ENCODE results near the gene SLC44A3.

The SLC44A3 gene

GRCh38 chr1:94803517-94804441, 16.4 kb upstream of the SLC44A3 start:
- H3K4me1 ChIP-seq (ENCODE audit: control insufficient read depth, low read depth, low read length), result peaks cover 15% of the 10 kb centered on the region
- H3K9ac ChIP-seq (ENCODE audit: low read length), result no peak overlapping the region
- no peaks in the 10 kb centered on the region for H3K27me3 ChIP-seq (ENCODE audit: control insufficient read depth, insufficient read depth, low read length)
- H3K36me3 ChIP-seq (ENCODE audit: control insufficient read depth, low read depth, low read length), result no peaks in the 10 kb centered on the region
- H3K4me3 ChIP-seq (ENCODE audit: low read length), result no peak overlapping the region
- H3K27ac ChIP-seq (ENCODE audit: low read length), result no peak overlapping the region
- H3K9me3 ChIP-seq (ENCODE audit: control insufficient read depth, low read depth, low read length), result no peaks in the 10 kb centered on the region

GRCh38 chr1:94804442-94804837, 15.7 kb upstream of the SLC44A3 start:
- H3K27me3 ChIP-seq (ENCODE audit: control insufficient read depth, insufficient read depth, low read length), result no peaks in the 10 kb centered on the region
- H3K4me1 ChIP-seq (ENCODE audit: control insufficient read depth, low read depth, low read length), result peaks cover 18% of the 10 kb centered on the region
- H3K27ac ChIP-seq (ENCODE audit: low read length), result no peak overlapping the region
- no peak overlapping the region for H3K9ac ChIP-seq (ENCODE audit: low read length)
- H3K9me3 ChIP-seq (ENCODE audit: control insufficient read depth, low read depth, low read length), result no peaks in the 10 kb centered on the region
- H3K4me3 ChIP-seq (ENCODE audit: low read length), result no peak overlapping the region
- no peaks in the 10 kb centered on the region for H3K36me3 ChIP-seq (ENCODE audit: control insufficient read depth, low read depth, low read length)

DNA sequence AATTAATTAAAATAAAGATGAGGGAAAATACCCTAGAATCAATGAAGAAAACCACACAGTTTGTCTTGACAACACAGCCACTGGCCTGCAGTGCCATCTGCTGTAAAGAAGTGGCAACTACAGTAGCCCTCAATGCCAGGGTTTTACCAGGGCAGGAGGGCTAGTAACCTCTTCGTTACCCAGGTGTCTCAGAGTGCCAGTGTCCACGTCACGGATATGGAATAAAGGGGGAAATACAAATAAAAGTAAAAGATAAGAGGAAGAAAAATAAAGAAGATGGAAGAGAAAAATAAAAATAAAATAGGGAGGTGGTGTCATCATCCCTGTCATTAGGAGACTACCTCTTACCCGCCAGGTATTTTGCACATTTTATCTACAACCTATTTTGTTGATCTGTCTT, 14.2 kb upstream of the SLC44A3 start:
- H3K4me1 ChIP-seq (ENCODE audit: control insufficient read depth, low read depth, low read length), result peaks cover 18% of the 10 kb centered on the region
- H3K36me3 ChIP-seq (ENCODE audit: control insufficient read depth, low read depth, low read length), result no peaks in the 10 kb centered on the region
- no peak overlapping the region for H3K27ac ChIP-seq (ENCODE audit: low read length)
- no peaks in the 10 kb centered on the region for H3K9me3 ChIP-seq (ENCODE audit: control insufficient read depth, low read depth, low read length)
- H3K4me3 ChIP-seq (ENCODE audit: low read length), result no peak overlapping the region
- no peak overlapping the region for H3K9ac ChIP-seq (ENCODE audit: low read length)
- H3K27me3 ChIP-seq (ENCODE audit: control insufficient read depth, insufficient read depth, low read length), result no peaks in the 10 kb centered on the region

DNA sequence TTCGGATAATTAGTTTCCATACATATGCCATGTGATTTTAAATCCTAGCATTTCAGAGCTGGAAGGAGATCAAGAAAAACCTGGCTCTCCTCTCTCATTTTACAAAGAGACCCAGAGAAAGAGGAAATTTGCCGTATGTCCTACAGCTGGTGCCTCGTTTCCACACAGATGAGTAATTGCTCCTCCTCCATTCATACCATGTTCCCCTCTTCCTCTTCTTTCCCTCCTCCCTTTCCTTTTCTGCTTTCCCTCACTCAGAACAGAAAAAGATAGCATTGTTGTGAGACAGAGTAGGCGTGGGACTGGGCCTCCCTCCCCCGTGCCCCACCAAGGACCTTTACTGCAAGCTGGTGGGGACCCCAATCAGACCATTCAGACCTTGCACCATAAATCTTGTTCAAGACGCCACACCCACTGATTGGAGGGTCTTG, 13.7 kb upstream of the SLC44A3 start:
- no peaks in the 10 kb centered on the region for H3K9me3 ChIP-seq (ENCODE audit: control insufficient read depth, low read depth, low read length)
- H3K9ac ChIP-seq (ENCODE audit: low read length), result no peak overlapping the region
- no peaks in the 10 kb centered on the region for H3K36me3 ChIP-seq (ENCODE audit: control insufficient read depth, low read depth, low read length)
- H3K27ac ChIP-seq (ENCODE audit: low read length), result no peak overlapping the region
- no peaks in the 10 kb centered on the region for H3K27me3 ChIP-seq (ENCODE audit: control insufficient read depth, insufficient read depth, low read length)
- no peak overlapping the region for H3K4me3 ChIP-seq (ENCODE audit: low read length)
- peaks cover 17% of the 10 kb centered on the region for H3K4me1 ChIP-seq (ENCODE audit: control insufficient read depth, low read depth, low read length)

- Histone ChIP-seq H3K4me3 (ENCODE audit: low read length) (no peak overlapping the region), H3K36me3 (ENCODE audit: control insufficient read depth, low read depth, low read length) (no peaks in the 10 kb centered on the region), H3K4me1 (ENCODE audit: control insufficient read depth, low read depth, low read length) (peaks cover 8% of the 10 kb centered on the region), H3K27ac (ENCODE audit: low read length) (no peak overlapping the region), H3K9me3 (ENCODE audit: control insufficient read depth, low read depth, low read length) (no peaks in the 10 kb centered on the region), H3K27me3 (ENCODE audit: control insufficient read depth, insufficient read depth, low read length) (peaks cover 12% of the 10 kb centered on the region), H3K9ac (ENCODE audit: low read length) (no peak overlapping the region)
Measured at GRCh38 chr1:94807742-94808491, 12.2 kb upstream of the SLC44A3 start.

- Histone ChIP-seq H3K4me3 (ENCODE audit: low read length) (no peak overlapping the region), H3K27ac (ENCODE audit: low read length) (no peak overlapping the region), H3K27me3 (ENCODE audit: control insufficient read depth, insufficient read depth, low read length) (peaks cover 18% of the 10 kb centered on the region), H3K9me3 (ENCODE audit: control insufficient read depth, low read depth, low read length) (no peaks in the 10 kb centered on the region), H3K9ac (ENCODE audit: low read length) (no peak overlapping the region), H3K4me1 (ENCODE audit: control insufficient read depth, low read depth, low read length) (peaks cover 14% of the 10 kb centered on the region), H3K36me3 (ENCODE audit: control insufficient read depth, low read depth, low read length) (no peaks in the 10 kb centered on the region)
Measured at GRCh38 chr1:94808669-94809068, 11.5 kb upstream of the SLC44A3 start.

- H3K27ac ChIP-seq (ENCODE audit: low read length), result no peak overlapping the region
- H3K9me3 ChIP-seq (ENCODE audit: control insufficient read depth, low read depth, low read length), result no peaks in the 10 kb centered on the region
- H3K4me3 ChIP-seq (ENCODE audit: low read length), result no peak overlapping the region
- H3K4me1 ChIP-seq (ENCODE audit: control insufficient read depth, low read depth, low read length), result peaks cover 14% of the 10 kb centered on the region
- no peak overlapping the region for H3K9ac ChIP-seq (ENCODE audit: low read length)
- H3K27me3 ChIP-seq (ENCODE audit: control insufficient read depth, insufficient read depth, low read length), result peaks cover 30% of the 10 kb centered on the region
- no peaks in the 10 kb centered on the region for H3K36me3 ChIP-seq (ENCODE audit: control insufficient read depth, low read depth, low read length)
Measured at GRCh38 chr1:94812985-94813384, 7.2 kb upstream of the SLC44A3 start.

GRCh38 chr1:94816030-94816429, 4.1 kb upstream of the SLC44A3 start:
- H3K9ac ChIP-seq (ENCODE audit: low read length), result no peak overlapping the region
- no peaks in the 10 kb centered on the region for H3K9me3 ChIP-seq (ENCODE audit: control insufficient read depth, low read depth, low read length)
- peaks cover 11% of the 10 kb centered on the region for H3K4me1 ChIP-seq (ENCODE audit: control insufficient read depth, low read depth, low read length)
- peaks cover 43% of the 10 kb centered on the region for H3K27me3 ChIP-seq (ENCODE audit: control insufficient read depth, insufficient read depth, low read length)
- no peaks in the 10 kb centered on the region for H3K36me3 ChIP-seq (ENCODE audit: control insufficient read depth, low read depth, low read length)
- H3K4me3 ChIP-seq (ENCODE audit: low read length), result no peak overlapping the region
- no peak overlapping the region for H3K27ac ChIP-seq (ENCODE audit: low read length)

DNA sequence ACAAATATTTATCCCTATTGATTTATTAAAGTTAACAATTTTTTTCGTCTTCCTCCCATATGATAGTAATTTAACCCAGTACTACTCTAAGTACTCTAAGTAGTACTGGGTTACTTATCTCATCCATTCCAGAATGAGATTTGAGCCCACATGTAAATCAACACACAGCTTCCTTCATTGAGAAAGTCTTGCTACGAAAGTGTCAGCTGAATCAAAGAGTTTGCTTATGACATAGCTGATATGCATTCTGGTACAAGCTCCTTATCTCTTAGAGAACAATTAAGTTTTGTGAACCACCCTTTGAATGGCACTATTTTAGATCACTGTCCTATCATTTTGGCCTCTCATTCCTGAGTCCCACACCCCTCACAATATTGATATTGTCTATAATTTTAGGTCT, 2.4 kb upstream of the SLC44A3 start:
- H3K36me3 ChIP-seq (ENCODE audit: control insufficient read depth, low read depth, low read length), result no peaks in the 10 kb centered on the region
- H3K4me3 ChIP-seq (ENCODE audit: low read length), result no peak overlapping the region
- no peak overlapping the region for H3K27ac ChIP-seq (ENCODE audit: low read length)
- no peak overlapping the region for H3K9ac ChIP-seq (ENCODE audit: low read length)
- peaks cover 45% of the 10 kb centered on the region for H3K27me3 ChIP-seq (ENCODE audit: control insufficient read depth, insufficient read depth, low read length)
- no peaks in the 10 kb centered on the region for H3K9me3 ChIP-seq (ENCODE audit: control insufficient read depth, low read depth, low read length)
- peaks cover 18% of the 10 kb centered on the region for H3K4me1 ChIP-seq (ENCODE audit: control insufficient read depth, low read depth, low read length)

- Histone ChIP-seq H3K27ac (ENCODE audit: low read length) (no peak overlapping the region), H3K9me3 (ENCODE audit: control insufficient read depth, low read depth, low read length) (no peaks in the 10 kb centered on the region), H3K4me1 (ENCODE audit: control insufficient read depth, low read depth, low read length) (peaks cover 11% of the 10 kb centered on the region), H3K4me3 (ENCODE audit: low read length) (peak overlapping the region; percentile 77), H3K27me3 (ENCODE audit: control insufficient read depth, insufficient read depth, low read length) (peaks cover 30% of the 10 kb centered on the region), H3K9ac (ENCODE audit: low read length) (peak overlapping the region; percentile 49), H3K36me3 (ENCODE audit: control insufficient read depth, low read depth, low read length) (no peaks in the 10 kb centered on the region)
Measured at GRCh38 chr1:94819238-94819944, 766 bp upstream of the SLC44A3 start.

- H3K9ac ChIP-seq (ENCODE audit: low read length), result no peak overlapping the region
- no peak overlapping the region for H3K27ac ChIP-seq (ENCODE audit: low read length)
- peaks cover 11% of the 10 kb centered on the region for H3K4me1 ChIP-seq (ENCODE audit: control insufficient read depth, low read depth, low read length)
Measured at GRCh38 chr1:94820936-94821335, 779 bp downstream of the SLC44A3 start.

More at GRCh38 chr1:94820936-94821335, 779 bp downstream of the SLC44A3 start:
- peak overlapping the region; percentile 60 for H3K4me3 ChIP-seq (ENCODE audit: low read length)
- peaks cover 26% of the 10 kb centered on the region for H3K27me3 ChIP-seq (ENCODE audit: control insufficient read depth, insufficient read depth, low read length)
- H3K36me3 ChIP-seq (ENCODE audit: control insufficient read depth, low read depth, low read length), result no peaks in the 10 kb centered on the region
- no peaks in the 10 kb centered on the region for H3K9me3 ChIP-seq (ENCODE audit: control insufficient read depth, low read depth, low read length)

All from iPS-18a (cell line).